ENCODE data around the gene BCL2L2. TPM values are rescaled to one million over a fixed set of nuclear protein-coding genes. Genes with fewer than 3 reads are reported as not detected.

BCL2L2 gene
- total RNA-seq, 1 experiment from 2014 or later, result 20.3 TPM

GRCh38 chr14:23307146-23307530, 505 bp downstream of the BCL2L2 start:
- BruUV-seq (replicated peaks), result no TSS peak
- peaks cover 20% of the 10 kb centered on the region for H3K4me1 ChIP-seq (replicated peaks; ENCODE audit: insufficient read depth)
- intact Hi-C loops (cut with micrococcal nuclease; ENCODE audit: unreplicated experiment), result loop anchor here (10.0 kb wide), 1 partner anchor 232 kb away; no protein-coding TSS in a partner anchor
- TF ChIP-seq EZH2 (IDR thresholded peaks at IDR 0.05; ENCODE audit: low read depth) (no peak), CTCF (conservative IDR thresholded peaks at IDR 0.05) (no peak)
- ChIA-PET POLR2A (ENCODE audit: unreplicated experiment) (interaction anchor here (0.6 to 1.0 kb wide), 5 partner anchors 14 to 147 kb away, joined by 4 to 9 read pairs (median 7); no protein-coding TSS in a partner anchor), CTCF (no interaction called here)
- H2AFZ ChIP-seq, result no peak overlapping the region; the same call in 1 of the 2 replicates
- peaks cover 13% of the 10 kb centered on the region; the same call in 1 of the 2 replicates for H3F3A ChIP-seq (ENCODE audit: insufficient read depth, low read depth)
- H3K79me2 ChIP-seq (ENCODE audit: low read depth), result peaks cover 32% of the 10 kb centered on the region
- peak overlapping the region; percentile 96 for H3K4me2 ChIP-seq
- H3K4me3 ChIP-seq, result peak overlapping the region; percentile 84
- no peaks in the 10 kb centered on the region for H4K20me1 ChIP-seq (ENCODE audit: insufficient read depth)
- H3K9me3 ChIP-seq (ENCODE audit: insufficient read depth, low read depth), result no peaks in the 10 kb centered on the region
- H3K27ac ChIP-seq, result 0 out of 2 replicates have a peak overlapping the region, but pooled peaks have one; percentile 36
- H3K9me2 ChIP-seq (ENCODE audit: insufficient read depth), result no peaks in the 10 kb centered on the region
- H3K36me3 ChIP-seq (ENCODE audit: low read depth), result no peaks in the 10 kb centered on the region
- no peak for DNase-seq
- H3K27me3 ChIP-seq (ENCODE audit: insufficient read depth, low read depth), result no peaks in the 10 kb centered on the region

GRCh38 chr14:23307687-23308644, 1.3 kb downstream of the BCL2L2 start:
- no TSS peak for BruUV-seq (replicated peaks)
- Histone ChIP-seq H3K36me3 (ENCODE audit: low read depth) (no peaks in the 10 kb centered on the region), H3K79me2 (ENCODE audit: low read depth) (peaks cover 32% of the 10 kb centered on the region), H3K4me3 (peak overlapping the region; percentile 84; the same call in 1 of the 2 replicates), H3K27me3 (ENCODE audit: insufficient read depth, low read depth) (no peaks in the 10 kb centered on the region), H2AFZ (no peak overlapping the region), H3K4me1 (replicated peaks; ENCODE audit: insufficient read depth) (peaks cover 20% of the 10 kb centered on the region), H3K27ac (no peak overlapping the region), H3K9me2 (ENCODE audit: insufficient read depth) (no peaks in the 10 kb centered on the region), H4K20me1 (ENCODE audit: insufficient read depth) (no peaks in the 10 kb centered on the region), H3K9me3 (ENCODE audit: insufficient read depth, low read depth) (no peaks in the 10 kb centered on the region), H3F3A (ENCODE audit: insufficient read depth, low read depth) (peaks cover 9% of the 10 kb centered on the region; the same call in 1 of the 2 replicates), H3K4me2 (peak overlapping the region; percentile 96)
- no peak for DNase-seq
- TF ChIP-seq CTCF (conservative IDR thresholded peaks at IDR 0.05) (no peak), EZH2 (IDR thresholded peaks at IDR 0.05; ENCODE audit: low read depth) (no peak)
- ChIA-PET CTCF (no interaction called here), POLR2A (ENCODE audit: unreplicated experiment) (interaction anchor here (0.6 kb wide), 1 partner anchor 14 kb away, joined by 4 read pairs; no protein-coding TSS in a partner anchor)
- intact Hi-C loops (cut with micrococcal nuclease; ENCODE audit: unreplicated experiment), result loop anchor here (10.0 kb wide), 1 partner anchor 233 kb away; no protein-coding TSS in a partner anchor

GRCh38 chr14:23308721-23309445, 2.2 kb downstream of the BCL2L2 start:
- no peak overlapping the region for H3K27ac ChIP-seq
- BruUV-seq (replicated peaks), result no TSS peak
- no peak overlapping the region for H3K4me3 ChIP-seq
- ChIA-PET POLR2A (ENCODE audit: unreplicated experiment) (no interaction called here), CTCF (no interaction called here)
- TF ChIP-seq CTCF (conservative IDR thresholded peaks at IDR 0.05) (no peak), EZH2 (IDR thresholded peaks at IDR 0.05; ENCODE audit: low read depth) (no peak)
- H3K9me3 ChIP-seq (ENCODE audit: insufficient read depth, low read depth), result no peaks in the 10 kb centered on the region
- peaks cover 32% of the 10 kb centered on the region for H3K79me2 ChIP-seq (ENCODE audit: low read depth)
- no peaks in the 10 kb centered on the region for H3K36me3 ChIP-seq (ENCODE audit: low read depth)
- no peak for DNase-seq
- no peaks in the 10 kb centered on the region for H4K20me1 ChIP-seq (ENCODE audit: insufficient read depth)
- no peaks in the 10 kb centered on the region for H3K27me3 ChIP-seq (ENCODE audit: insufficient read depth, low read depth)
- H3K9me2 ChIP-seq (ENCODE audit: insufficient read depth), result no peaks in the 10 kb centered on the region
- intact Hi-C loops (cut with micrococcal nuclease; ENCODE audit: unreplicated experiment), result loop anchor here (10.0 kb wide), 1 partner anchor 234 kb away; no protein-coding TSS in a partner anchor
- peaks cover 20% of the 10 kb centered on the region for H3K4me1 ChIP-seq (replicated peaks; ENCODE audit: insufficient read depth)
- no peak overlapping the region for H2AFZ ChIP-seq
- H3K4me2 ChIP-seq, result no peak overlapping the region
- H3F3A ChIP-seq (ENCODE audit: insufficient read depth, low read depth), result peaks cover 9% of the 10 kb centered on the region; the same call in 1 of the 2 replicates

All from PC-9 (cell line).